HG03175 (cell line): ENCODE data around the gene BCL2L11.
A peak's percentile ranks its signal among the peaks of the same experiment; 100 is the strongest.

Experiments
- ATAC-seq: cut with Tn5 transposase; IDR thresholded peaks from one replicate; pipeline ENCODE4 v1.9.1; 2021; ENCODE audit warnings: mild to moderate bottlenecking, moderate library complexity; ENCODE audit not compliant: unreplicated experiment

Gene BCL2L11

DNA sequence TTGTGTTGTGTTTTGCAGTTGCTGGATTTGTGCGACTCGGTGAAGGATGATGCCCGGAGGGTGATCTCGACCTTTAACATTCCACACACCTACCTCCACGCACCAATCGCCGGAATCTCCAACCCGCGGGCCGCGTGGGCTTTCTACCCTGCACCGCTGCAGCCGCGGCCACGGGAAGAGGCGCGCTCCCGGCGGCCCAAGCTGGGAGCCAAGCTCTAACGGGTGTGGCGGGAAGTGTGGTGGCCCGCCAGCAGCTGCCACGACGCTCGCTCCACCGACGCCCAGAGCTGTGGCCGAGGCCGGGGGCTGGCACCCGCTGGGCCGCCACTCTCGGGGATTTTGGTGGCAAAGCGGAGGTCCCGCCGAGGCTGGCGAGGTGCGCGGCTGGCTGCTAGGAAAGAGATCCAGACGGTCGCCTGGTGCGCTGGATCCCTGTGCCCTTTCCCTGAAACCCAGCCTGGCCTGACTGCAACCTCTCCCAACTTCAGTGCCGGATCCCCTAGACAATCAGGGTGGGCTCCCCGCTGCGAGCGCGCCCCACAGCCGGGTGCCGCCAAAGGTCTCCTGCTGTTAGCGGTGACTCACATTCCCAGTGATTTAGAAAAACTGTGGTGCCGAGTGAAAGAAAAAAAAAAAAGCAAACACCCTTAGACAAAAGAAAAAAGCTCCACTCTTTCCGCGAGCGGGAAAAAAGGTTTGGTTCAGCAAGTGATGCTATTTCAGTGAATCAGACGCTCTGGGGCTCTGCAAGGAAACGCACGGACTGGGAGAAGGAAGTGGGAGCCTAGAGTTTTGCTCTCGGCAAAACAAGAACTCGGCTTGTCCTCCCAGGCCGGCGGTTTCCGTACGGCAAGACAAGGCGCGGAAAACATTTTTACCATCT, 2.9 kb upstream of the BCL2L11 start:
- no peak for ATAC-seq

DNA sequence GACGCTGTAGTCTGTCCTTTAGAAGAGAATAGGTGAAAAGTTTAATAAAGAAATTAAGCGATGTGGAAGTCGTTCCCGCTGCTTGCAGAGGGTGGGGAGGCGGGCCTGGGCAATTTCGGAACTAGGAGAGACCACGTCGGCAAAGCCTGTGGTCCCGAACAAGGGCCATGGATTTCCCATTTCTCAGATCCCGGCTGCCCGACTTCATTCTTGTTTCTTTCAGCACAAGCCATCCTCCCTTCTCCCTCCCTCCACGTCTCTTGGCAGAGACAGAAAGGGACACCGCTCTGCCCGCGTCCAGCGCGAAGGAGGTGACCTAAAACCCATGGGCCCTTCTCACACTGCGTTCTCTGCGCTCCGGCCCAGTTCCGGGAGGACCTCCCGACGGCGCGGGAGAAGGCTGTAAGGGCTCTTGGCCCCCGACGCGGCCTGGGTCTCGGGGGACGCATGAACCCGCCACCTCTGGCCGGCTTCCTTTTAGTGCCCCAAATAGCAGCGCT, 2.2 kb upstream of the BCL2L11 start:
- ATAC-seq, result no peak

DNA sequence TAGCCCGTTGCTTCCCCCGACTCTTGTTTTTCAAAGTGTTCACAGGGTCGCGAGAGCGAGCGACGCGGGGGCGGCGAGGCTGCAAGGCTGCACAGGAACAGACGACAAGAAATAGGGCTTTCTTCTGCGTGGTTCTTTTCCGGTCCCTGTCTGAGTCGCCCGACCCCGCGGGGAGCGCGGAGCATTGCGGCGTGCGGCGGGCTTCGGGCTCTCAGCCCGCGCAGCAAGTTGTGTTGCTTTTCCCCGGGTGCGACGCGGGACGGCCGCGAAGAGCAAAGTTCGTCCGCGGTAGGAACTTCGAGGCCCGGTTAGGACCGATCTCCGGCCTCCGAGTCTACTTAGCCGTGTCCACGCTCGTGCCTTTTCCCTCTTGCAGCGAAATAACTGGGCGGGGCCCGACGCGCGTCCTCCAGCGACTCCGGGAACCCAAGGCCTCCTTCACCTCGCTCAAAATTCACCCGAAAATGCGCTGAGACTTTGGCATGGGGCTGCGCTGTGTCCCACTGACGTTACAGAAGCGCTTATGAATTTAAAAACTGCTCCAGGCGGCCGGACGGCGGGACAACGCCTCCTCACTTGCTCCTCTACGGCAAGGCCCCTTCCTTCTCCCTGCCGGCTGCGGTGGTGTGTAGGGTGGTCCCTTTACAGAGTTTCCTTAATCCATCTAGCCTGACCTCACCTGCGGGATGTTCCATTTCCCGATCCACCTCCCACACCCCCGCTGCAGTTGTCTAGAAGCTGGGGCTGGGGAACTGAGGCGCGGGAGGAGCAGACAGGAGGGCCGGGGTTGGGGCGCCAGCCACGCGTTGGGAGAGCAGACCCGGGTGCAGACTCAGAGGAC, 1.5 kb upstream of the BCL2L11 start:
- ATAC-seq, result no peak

DNA sequence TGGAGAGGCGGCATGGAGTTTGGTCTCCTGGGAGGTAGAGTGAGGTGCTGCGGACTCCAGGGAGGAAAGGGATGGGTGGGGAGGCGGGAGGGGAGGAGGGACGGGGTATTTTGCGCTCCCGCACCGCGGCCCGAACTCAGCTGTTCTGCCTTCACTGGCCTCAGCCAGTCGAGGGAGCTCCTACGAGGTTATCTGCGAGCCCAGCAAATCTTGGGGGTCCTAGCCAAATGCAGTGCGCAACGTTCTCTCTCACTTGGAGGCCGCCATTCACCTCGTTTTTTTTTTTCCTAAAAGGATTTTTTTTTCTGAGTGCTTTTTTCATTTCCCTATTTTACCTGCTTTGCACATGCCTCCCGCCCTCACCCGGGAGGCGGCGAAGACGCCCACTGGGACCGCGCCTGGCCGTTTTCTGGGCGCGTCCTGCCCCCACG, 877 bp upstream of the BCL2L11 start:
- no peak for ATAC-seq

- ATAC-seq, result peak; percentile 3
These were observed 514 bp downstream of the BCL2L11 start for GRCh38 chr2:111121028-111121827.

DNA sequence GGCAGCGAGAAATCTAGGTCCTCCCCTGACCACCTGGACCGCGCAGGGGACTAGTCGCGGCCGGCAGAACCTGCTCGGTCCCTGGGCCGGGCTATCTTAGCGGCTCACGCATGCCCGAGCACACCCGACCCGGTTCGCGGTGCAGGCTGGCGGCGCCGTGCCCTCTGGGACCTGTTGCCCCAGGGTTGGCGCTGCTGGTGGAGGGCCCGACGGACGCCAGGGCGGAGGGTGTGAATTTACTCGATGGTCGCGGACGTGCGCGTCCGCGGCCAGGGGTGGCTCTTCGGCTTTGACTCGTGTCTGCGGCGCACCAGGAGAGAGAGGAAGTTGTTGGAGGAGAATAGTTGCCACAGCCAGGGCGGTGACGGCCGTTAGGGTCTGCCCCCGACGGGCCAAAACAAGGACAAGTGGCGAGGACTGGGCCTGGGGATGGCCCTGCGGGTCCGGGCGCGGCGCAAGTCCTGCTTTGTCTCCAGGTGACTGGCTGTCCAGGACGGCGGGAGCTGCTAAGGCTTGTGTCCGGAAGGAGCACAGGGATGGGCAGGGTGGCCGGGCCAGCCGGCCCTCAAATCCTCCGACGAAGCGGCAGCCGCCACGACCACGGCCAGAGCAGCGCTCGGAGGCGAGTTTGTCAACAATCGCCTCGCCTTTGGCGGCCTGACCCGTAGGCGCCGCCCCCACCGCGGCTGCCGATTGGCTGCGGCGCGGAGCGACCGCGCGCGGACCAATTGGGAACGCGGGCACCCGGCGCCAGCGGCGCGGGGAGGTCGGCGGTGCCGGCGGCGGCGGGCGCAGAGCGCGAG, 1.3 kb downstream of the BCL2L11 start:
- ATAC-seq, result peak; percentile 54

- ATAC-seq, result no peak
These were observed 2.1 kb downstream of the BCL2L11 start for GRCh38 chr2:111122631-111123421.

DNA sequence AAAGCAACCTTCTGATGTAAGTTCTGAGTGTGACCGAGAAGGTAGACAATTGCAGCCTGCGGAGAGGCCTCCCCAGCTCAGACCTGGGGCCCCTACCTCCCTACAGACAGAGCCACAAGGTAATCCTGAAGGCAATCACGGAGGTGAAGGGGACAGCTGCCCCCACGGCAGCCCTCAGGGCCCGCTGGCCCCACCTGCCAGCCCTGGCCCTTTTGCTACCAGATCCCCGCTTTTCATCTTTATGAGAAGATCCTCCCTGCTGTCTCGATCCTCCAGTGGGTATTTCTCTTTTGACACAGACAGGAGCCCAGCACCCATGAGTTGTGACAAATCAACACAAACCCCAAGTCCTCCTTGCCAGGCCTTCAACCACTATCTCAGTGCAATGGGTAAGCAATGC, 3.0 kb downstream of the BCL2L11 start:
- ATAC-seq, result no peak

GRCh38 chr2:111126581-111126980, 5.9 kb downstream of the BCL2L11 start:
- no peak for ATAC-seq

DNA sequence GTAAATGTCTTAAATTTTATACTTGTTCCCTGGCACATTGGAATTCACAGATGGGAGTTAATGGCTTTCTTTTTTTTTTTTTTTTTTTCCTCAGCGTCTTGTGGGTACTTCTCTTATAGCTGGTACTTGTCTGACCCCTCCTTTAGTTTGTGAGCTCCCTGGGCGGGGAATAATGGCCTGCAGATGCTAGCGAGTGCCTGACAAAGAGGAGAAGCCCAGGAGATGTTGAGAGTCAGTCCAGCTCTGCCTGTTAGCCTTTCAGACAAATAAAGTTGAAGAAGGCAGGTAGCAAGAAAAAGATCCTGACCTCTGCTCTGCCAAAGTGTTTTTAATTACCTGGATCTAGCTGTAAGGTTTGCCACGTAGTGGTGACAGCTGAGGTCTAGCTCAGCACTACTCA, 6.6 kb downstream of the BCL2L11 start:
- ATAC-seq, result no peak

DNA sequence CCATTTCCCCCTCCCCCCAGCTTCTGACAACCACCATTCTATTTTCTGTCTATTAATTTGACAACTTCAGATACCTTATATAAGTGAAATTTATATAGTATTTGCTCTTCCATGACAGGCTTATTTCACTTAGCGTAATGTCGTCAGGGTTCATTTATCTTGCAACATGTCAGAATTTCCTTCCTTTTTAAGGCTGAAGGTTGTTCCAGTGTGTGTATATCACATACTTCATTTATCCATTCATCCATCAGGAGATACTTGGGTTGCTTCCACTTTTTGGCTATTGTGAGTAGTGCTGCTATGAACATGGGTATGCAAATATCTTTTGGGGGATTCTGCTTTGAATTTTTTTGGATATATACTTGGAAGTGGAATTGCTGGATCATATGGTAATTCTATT, 7.4 kb downstream of the BCL2L11 start:
- no peak for ATAC-seq

DNA sequence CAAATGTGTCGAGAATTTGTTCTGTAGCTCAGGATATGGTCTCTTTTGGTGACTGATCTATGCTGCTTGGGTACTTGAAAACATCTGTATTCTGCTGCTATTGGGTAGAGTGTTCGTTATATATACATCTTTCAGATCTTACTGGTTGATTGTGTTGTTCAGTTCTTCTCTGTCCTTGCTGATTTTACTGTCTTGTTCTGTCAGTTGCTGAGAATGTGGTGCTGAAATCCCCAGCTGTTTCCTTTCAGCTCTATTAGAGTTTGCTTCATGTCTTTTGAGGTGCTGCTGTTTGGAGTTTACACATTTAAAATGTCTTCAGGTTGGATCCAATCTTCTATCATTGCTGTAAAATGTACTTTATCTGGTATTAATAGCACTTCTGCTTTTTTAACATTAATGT, 12.9 kb downstream of the BCL2L11 start:
- ATAC-seq, result no peak

DNA sequence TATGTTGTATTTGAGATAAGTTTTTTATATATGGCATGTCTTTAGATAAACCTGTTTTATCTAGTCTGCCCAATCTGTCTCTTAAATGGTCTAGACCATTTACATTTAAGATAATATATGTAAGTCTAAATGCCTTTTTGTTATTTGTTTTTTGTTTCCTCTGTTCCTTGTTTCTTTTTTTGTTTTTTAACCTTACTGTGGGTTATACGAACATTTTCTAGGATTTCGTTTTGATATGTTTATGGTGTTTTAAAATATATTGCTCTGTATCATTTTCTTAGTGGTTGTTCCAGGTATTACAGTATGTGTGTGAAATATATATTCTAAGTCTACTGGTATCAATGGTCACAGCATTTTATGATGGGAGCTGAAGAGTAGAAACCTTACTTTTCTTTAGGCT, 13.3 kb downstream of the BCL2L11 start:
- no peak for ATAC-seq

GRCh38 chr2:111135237-111135909, 14.7 kb downstream of the BCL2L11 start:
- no peak for ATAC-seq

DNA sequence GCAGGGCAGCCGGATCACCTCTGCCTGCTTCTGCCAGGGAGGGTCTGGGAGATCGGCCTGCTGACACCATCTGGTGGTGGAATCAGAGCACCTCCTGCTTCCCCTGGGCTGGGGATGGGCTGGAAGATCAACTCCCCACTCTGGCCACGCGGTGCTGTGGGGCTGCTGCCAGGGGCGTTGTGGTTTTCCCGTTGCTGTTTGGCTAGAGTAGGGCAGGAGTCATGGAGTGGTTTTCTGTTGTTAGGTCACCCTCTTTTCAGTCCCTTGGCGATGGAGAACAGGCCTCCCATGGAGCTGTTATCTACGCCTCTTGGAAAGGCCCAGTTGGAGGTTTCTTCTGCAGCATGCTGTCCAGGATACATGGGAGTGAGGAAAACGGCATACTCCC, 15.2 kb downstream of the BCL2L11 start:
- ATAC-seq, result no peak

DNA sequence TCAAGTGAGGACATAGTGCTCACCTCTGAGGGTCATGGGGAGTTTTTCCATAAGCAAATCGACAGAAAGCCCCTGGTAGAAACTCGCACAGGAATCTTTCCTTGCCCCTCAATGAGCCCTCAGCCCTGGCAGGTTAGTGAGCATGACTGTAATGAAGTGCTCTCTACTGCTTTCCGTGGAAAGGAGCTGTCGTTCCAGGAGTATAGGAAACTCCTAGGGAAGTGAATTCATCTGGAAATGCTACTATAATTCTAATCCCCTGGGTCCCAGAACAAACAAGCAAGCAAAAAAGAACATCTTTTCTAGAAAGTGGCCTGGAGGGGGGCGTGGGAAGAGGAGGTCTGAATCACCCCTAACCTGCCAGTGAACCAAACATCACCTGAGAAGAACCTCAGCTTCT, 18.1 kb downstream of the BCL2L11 start:
- no peak for ATAC-seq

GRCh38 chr2:111139637-111140317, 19.1 kb downstream of the BCL2L11 start:
- no peak for ATAC-seq

- ATAC-seq, result no peak
These were observed 20.1 kb downstream of the BCL2L11 start for GRCh38 chr2:111140815-111141214.
